Measurements from ENCODE around the gene OTUD5.
"Not testable (repeated sequence)": the region's sequence is repeated elsewhere in the genome, so short reads cannot be mapped to it uniquely, and the experiment has no call there.

Gene OTUD5

GRCh38 chrX:48910926-48911411 is 46.4 kb downstream of the OTUD5 start:
- no peak for DNase-seq

- no peak for DNase-seq
These were observed 47.6 kb downstream of the OTUD5 start for GRCh38 chrX:48909703-48910294.

GRCh38 chrX:48908600-48908999 is 48.8 kb downstream of the OTUD5 start:
- DNase-seq, result no peak

- no peak for DNase-seq
These were observed 52.2 kb downstream of the OTUD5 start for GRCh38 chrX:48905090-48905790.

GRCh38 chrX:48904626-48905025 is 52.8 kb downstream of the OTUD5 start:
- no peak for DNase-seq

- no peak for DNase-seq
These were observed 53.2 kb downstream of the OTUD5 start for GRCh38 chrX:48904180-48904579.

GRCh38 chrX:48903290-48903689 is 54.1 kb downstream of the OTUD5 start:
- DNase-seq, result no peak

- no peak for DNase-seq
These were observed 54.6 kb downstream of the OTUD5 start for GRCh38 chrX:48902776-48903175.

GRCh38 chrX:48902135-48902534 is 55.3 kb downstream of the OTUD5 start:
- DNase-seq, result no peak

GRCh38 chrX:48901069-48901468 is 56.3 kb downstream of the OTUD5 start:
- no peak for DNase-seq

GRCh38 chrX:48899078-48899410 is 58.4 kb downstream of the OTUD5 start:
- DNase-seq, result no peak

- peak; percentile 77 for DNase-seq
These were observed 59.6 kb downstream of the OTUD5 start, which contains the start of the genes PQBP1 and TIMM17B for GRCh38 chrX:48897625-48898306. Gene PQBP1, plus strand, starts transcription at chrX:48897930. Its CDS starts 580 bp downstream, at chrX:48898510. Gene TIMM17B, minus strand, starts transcription at chrX:48897768. Its CDS starts 19 bp downstream, at chrX:48897749.

GRCh38 chrX:48897157-48897624 is 60.2 kb downstream of the OTUD5 start:
- DNase-seq, result no peak

GRCh38 chrX:48896611-48897011 is 60.8 kb downstream of the OTUD5 start:
- DNase-seq, result no peak

GRCh38 chrX:48894891-48895290 is 62.5 kb downstream of the OTUD5 start:
- DNase-seq, result no peak

- DNase-seq, result no peak
These were observed 63.7 kb downstream of the OTUD5 start for GRCh38 chrX:48893556-48894348.

GRCh38 chrX:48892896-48893295 is 64.5 kb downstream of the OTUD5 start:
- no peak for DNase-seq

GRCh38 chrX:48891402-48892288 is 65.8 kb downstream of the OTUD5 start:
- DNase-seq, result peak; percentile 56

- no peak for DNase-seq
These were observed 66.4 kb downstream of the OTUD5 start for GRCh38 chrX:48890934-48891401.

- no peak for DNase-seq
These were observed 67.0 kb downstream of the OTUD5 start for GRCh38 chrX:48890296-48890925.

GRCh38 chrX:48886586-48886985 is 70.8 kb downstream of the OTUD5 start:
- DNase-seq, result not testable (repeated sequence)
